HG03378 (cell line): Measurements from ENCODE around the gene ILF2.
"Not testable (repeated sequence)": the region's sequence is repeated elsewhere in the genome, so short reads cannot be mapped to it uniquely, and the experiment has no call there.

Source experiments
- ATAC-seq: cut with Tn5 transposase; IDR thresholded peaks from one replicate; pipeline ENCODE4 v1.9.1; 2021; ENCODE audit warnings: mild to moderate bottlenecking, moderate library complexity; ENCODE audit not compliant: unreplicated experiment

Gene ILF2

GRCh38 chr1:153649137-153649862 lies 21.5 kb downstream of the ILF2 start:
- no peak for ATAC-seq

DNA sequence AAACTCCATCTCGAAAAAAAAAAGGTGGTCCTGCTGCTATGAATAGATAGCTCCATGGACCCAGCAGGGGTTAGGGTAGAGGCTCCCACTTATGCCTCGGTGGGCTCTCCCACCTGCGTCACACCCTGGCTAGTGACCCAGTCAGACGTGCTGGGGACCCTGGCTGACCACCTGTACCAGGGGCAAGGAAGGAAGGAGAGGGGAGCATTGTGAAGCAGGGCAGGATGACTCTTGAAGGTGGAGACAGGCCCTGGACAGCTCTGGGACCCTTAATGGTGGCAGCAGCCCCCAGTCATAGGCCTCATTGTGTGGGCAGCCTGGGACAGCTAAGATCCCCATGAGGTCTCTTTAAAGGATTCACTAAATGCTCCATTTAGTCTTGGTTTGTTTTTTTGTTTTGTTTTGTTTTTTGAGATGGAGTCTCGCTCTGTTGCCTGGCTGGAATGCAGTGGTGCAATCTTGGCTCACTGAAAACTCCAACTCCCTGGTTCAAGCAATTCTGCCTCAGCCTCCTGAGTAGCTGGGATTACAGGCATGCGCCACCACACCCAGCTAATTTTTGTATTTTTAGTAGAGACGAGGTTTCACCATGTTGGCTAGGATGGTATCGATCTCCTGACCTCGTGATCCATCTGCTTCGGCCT lies 22.7 kb downstream of the ILF2 start:
- ATAC-seq: no peak

- no peak for ATAC-seq
These were observed 23.5 kb downstream of the ILF2 start for GRCh38 chr1:153647346-153647714.

GRCh38 chr1:153646672-153647345 lies 24.0 kb downstream of the ILF2 start:
- ATAC-seq: no peak

- ATAC-seq: no peak
These were observed 27.0 kb downstream of the ILF2 start for GRCh38 chr1:153643816-153644215.

GRCh38 chr1:153643100-153643499 lies 27.7 kb downstream of the ILF2 start:
- ATAC-seq: no peak

GRCh38 chr1:153642161-153642560 lies 28.6 kb downstream of the ILF2 start:
- no peak for ATAC-seq

GRCh38 chr1:153640861-153641260 lies 29.9 kb downstream of the ILF2 start:
- ATAC-seq: no peak

- not testable (repeated sequence) for ATAC-seq
These were observed 30.6 kb downstream of the ILF2 start for GRCh38 chr1:153640213-153640612.

DNA sequence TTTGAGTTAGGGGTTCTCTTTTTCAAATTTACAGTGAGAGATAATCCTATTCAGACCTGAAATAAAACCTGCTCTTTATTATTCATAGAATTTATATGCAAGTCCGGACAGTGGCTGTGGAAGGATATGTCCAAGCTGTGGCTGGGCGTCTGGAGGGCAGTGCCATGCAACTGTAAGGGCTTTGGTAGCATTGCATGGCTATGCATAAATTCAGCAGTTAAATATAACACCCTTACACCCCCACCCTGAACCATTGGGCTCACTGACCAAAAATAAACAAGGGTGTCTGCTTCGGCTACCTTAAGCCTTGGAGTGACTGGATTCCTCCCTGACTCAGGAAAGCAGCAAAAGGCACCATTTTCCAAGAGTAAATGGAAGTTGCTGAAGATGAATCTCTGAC lies 31.5 kb downstream of the ILF2 start:
- ATAC-seq: no peak

DNA sequence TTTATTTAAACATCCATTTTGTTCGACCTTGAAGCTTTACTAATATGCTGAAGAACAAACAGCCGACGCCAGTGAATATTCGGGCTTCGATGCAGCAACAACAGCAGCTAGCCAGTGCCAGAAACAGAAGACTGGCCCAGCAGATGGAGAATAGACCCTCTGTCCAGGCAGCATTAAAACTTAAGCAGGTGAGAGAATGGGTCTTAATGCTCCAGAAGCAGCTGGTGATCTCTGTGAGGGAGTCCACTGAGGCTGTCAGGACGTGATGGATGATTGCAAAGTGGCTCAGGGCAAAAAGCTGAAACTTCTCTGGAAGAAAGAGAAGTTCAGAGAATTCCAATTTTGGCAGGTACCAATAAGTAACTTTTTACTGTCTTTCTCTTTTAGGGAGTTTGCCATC lies 32.5 kb downstream of the ILF2 start:
- no peak for ATAC-seq

DNA sequence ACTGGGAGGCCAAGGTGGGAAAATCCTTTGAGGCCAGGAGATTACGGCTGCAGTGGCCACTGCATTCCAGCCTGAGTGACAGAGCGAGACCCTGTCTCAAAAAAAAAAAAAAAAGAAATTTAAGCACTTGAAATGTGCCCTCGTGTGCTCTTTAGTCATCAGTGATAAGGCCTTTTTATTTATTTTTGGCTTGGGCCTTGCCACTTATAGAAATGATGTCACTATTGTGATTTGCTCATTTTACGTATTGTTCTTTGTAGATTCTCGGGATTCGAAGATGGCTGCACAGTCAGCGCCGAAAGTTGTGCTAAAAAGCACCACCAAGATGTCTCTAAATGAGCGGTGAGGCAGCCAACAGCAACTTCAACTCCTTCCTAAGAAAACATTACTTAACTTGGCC lies 34.5 kb downstream of the ILF2 start:
- ATAC-seq: no peak

DNA sequence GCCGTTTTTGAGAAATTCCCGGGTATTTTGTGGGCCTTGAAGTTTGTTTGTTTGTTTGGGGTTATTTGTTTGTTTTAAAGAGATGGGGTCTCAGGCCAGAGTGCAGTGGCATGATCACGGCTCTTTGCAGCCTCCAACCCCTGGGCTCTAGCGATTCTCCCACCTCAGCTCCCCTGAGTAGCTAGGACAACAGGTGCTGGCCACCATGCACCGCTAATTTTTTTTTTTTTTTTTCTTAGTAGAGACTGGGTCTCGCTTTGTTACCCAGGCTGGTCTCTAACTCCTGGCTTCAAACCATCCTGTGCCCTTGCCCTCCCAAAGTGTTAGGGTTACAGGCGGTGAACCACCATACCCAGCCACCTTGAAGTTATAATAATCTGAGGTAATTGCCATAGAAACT lies 34.9 kb downstream of the ILF2 start:
- ATAC-seq: no peak

DNA sequence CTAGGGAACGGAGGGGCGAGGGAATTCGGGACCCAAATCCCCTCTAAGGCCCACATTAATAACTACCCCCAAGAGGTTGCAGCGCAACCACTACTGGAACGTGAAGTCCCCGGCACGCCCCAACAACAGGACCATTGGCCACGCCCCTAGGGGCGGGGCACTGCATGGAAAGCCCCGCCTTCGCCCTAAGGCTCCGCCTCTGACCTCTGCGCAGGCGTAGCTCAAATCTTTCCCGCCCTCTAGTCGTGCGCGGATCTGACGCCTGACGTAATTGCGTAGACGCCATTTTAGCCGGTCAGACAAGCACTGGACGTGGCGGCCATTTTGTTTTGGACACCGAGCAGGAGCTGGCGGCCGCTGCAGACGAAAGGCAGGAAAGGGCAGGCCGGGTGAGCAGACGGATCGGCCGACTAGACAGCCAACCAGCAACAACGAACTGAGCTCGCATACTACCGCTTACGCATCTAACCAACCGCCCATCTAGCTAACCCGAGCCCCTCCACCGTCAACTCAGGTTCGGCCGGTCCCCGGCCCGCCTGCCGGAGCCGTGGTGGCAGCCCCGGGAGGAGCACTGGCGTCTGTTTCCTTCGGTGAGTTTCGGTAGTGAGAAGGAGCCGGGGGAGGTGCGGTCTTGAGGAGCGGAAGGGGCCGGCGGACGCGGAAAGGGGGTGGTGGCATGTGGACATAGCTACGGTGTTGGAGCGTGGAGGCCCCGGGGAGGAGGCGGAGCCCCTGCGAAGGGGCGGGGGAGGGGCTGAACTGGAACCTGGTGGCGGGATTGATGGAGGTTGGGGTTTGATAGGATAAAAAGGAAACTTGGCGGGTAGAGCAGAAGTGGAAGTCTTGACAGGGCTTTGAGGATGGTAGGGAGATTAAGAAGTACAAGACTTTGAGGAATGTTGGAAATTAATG lies 36.8 kb downstream of the ILF2 start, which contains the start of gene CHTOP:
TSS of gene CHTOP (plus strand) at position 313 of the 912 bp plus-strand sequence. CDS start 2,523 bp downstream, outside the sequence.
- peak; percentile 83 for ATAC-seq

DNA sequence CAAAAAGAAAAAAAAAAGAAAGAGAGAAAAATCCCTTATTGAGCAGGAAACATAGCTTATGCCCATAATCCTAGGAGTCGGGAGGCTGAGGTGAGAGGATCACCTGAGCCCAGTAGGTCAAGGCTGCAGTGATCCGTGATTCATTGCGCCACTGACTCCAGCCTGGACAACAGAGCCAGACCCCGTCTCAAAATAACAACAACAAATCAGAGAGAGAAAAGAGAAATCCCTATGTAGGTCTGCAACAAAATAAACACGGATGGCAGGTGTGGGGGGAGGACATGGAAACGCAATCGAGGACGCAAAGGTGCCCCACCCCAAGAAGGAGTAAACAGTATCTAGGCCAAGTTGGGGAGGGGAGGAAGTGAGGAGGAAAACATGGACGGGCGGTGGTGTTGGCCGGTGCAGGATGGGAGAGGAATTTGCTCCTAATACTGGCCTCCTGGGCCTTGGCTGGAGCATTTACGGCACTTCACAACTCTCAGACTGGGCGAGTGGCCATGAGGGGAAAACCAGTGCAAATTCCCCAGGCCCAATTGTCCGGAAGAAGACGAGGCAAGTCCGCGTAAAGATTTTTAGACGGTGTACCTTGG lies 37.5 kb downstream of the ILF2 start:
- no peak for ATAC-seq

- ATAC-seq: no peak
These were observed 39.5 kb downstream of the ILF2 start for GRCh38 chr1:153631047-153632022.

GRCh38 chr1:153630384-153630783 lies 40.4 kb downstream of the ILF2 start:
- ATAC-seq: no peak

- ATAC-seq: no peak
These were observed 40.8 kb downstream of the ILF2 start for GRCh38 chr1:153629971-153630370.

DNA sequence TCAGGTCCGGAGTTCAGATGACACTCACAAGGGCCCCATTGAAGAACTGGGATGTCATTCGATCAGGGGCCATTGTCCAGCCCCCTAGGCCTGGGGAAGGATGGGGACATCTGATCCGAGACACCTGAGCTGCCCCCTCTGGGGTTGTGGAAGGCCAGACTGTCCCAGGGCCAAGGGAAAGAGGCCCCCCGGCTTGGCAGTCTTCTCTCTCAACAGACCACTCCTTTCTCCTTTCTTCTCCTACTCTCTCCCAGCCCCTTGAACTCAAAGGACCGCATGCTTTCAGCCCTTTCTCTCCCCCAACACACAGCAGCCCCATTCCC lies 41.5 kb downstream of the ILF2 start:
- no peak for ATAC-seq
